GM19468 (cell line): ENCODE results near the gene ZNRD2.

ENCODE experiments used
- ATAC-seq: cut with Tn5 transposase; IDR thresholded peaks from one replicate; pipeline ENCODE4 v1.9.1; 2021; ENCODE audit warnings: mild to moderate bottlenecking, moderate library complexity, moderate number of reproducible peaks; ENCODE audit not compliant: unreplicated experiment; ENCODE audit errors: extremely low read depth

Gene ZNRD2

DNA sequence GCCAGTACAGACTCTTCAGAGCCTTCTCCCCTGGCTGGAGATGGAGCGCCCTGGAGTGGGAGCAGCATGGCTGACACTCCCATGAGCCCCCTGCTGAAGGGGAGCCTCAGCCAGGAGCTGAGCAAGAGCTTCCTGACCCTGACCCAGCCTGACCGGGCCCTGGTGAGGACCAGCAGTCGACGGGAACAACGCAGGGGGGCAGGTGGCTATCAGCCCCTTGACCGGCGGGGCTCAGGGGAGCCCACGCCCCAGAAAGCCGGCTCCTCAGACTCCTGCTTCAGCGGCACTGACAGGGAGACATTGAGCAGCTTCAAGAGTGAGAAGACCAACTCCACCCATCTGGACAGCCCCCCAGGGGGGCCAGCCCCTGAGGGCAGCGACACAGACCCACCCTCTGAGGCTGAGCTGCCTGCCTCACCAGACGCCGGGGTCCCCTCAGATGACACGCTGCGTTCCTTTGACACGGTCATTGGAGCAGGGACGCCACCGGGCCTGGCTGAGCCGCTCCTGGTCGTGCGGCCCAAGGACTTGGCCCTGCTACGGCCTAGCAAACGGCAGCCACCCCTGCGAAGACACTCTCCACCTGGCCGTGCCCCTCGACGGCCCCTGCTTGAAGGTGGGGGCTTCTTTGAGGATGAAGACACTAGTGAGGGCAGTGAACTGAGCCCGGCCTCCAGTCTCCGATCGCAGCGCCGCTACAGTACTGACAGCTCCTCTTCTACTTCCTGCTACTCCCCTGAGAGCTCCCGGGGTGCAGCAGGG lies 47.9 kb downstream of the ZNRD2 start:
- ATAC-seq = no peak

- no peak for ATAC-seq
Observed at GRCh38 chr11:65618763-65619162, 48.5 kb downstream of the ZNRD2 start.

DNA sequence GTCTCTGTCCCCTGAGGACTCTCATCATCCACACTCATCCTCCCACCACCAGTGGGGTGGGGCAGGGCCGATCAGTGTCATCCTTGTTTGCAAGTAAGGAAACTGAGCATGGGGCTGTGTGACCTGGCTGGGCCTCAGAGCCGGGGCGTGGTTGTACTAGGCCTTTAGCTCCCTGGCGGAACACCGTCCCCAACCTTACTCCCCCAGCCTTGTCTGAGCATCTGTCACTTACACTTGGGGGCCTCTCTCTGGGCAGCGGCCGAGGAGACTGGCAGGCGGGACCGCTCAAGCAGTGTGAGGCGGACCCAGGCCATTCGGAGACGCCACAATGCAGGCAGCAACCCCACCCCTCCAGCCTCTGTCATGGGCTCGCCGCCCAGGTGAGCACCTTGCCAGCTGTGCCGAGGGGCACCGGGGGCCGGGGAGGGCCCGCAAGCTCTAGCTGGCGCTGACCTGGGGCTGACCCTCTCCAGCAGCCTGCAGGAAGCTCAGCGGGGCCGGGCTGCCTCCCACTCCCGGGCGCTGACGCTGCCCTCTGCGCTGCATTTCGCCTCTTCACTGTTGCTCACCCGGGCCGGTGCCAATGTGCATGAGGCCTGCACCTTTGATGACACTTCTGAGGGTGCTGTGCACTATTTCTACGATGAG lies 49.1 kb downstream of the ZNRD2 start:
- no peak for ATAC-seq

- no peak for ATAC-seq
Observed at GRCh38 chr11:65620666-65621065, 50.4 kb downstream of the ZNRD2 start.

DNA sequence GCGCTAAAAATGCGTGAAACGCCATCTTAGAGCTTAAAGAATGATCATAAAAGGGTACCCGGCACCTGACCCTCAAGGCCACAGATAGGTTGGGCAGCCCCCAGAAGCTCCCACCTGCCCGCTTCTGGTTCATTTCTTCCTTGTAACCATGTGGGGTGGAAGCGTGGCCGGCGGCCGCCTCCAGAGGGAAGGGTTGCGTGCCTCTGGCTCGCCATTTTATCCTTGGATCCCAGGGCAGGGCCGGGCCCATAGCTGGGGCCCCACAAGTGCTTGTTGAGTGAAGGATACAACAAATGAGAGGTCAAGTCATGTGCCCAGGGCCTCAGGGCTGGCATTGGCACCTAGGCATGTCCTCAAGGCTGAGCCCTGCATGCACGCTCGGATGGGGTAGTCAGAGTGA lies 51.2 kb downstream of the ZNRD2 start:
- ATAC-seq = no peak
